HEK293 (cell line): ENCODE results near the gene ADI1.

Experiments used
- CTCF ChIA-PET: fragments of 350-600 bp; formaldehyde crosslinking; extraction: SDS; loops from one replicate; lab custom pipeline; 2021; ENCODE audit warnings: antibody characterized with exemption; lab: Yijun Ruan, JAX
- POLR2A ChIA-PET: fragments of 300-600 bp; formaldehyde crosslinking; extraction: SDS; loops from one replicate; lab custom pipeline; 2020; ENCODE audit warnings: antibody characterized with exemption, inconsistent platforms; lab: Yijun Ruan, JAX
- H3K27ac ChIP-seq: fragments of 200-500 bp; sonication (Bioruptor generic); 2 replicates; pipeline ENCODE4 v1.5.1; 2014; ENCODE audit warnings: low read depth, low read length, control low read depth, inconsistent platforms; ENCODE audit errors: extremely low read depth
- H3K36me3 ChIP-seq, 2 experiments: fragments of 200-500 bp in 1 of 2; sonication (Bioruptor generic) in 1 of 2; 1 replicate in 1 of 2; 2 replicates in 1 of 2; pipeline ENCODE4 v1.5.1; 2014 to 2017; ENCODE audit warnings: inconsistent platforms in 2 of 2, low read length in 2 of 2; ENCODE audit not compliant: control insufficient read depth in 2 of 2, insufficient read depth in 1 of 2
- H3K4me1 ChIP-seq: fragments of 200-500 bp; sonication (Bioruptor generic); 2 replicates; pipeline ENCODE4 v1.5.1; 2014; ENCODE audit warnings: mild to moderate bottlenecking, low read length, inconsistent platforms; ENCODE audit not compliant: control insufficient read depth, insufficient read depth
- H3K4me3 ChIP-seq: 2 replicates; pipeline ENCODE4 v1.5.1; 2011; ENCODE audit warnings: low read depth, mild to moderate bottlenecking, control low read depth, low read length, moderate library complexity
- H3K9me3 ChIP-seq: fragments of 200-500 bp; sonication (Bioruptor generic); 2 replicates; pipeline ENCODE4 v1.5.1; 2014; ENCODE audit warnings: low read depth, low read length, inconsistent platforms; ENCODE audit not compliant: control insufficient read depth, insufficient read depth
- EGR2 ChIP-seq: fragments of 450-650 bp; formaldehyde crosslinking; IDR thresholded peaks from 2 replicates; pipeline ENCODE4 v1.5.1; 2016; ENCODE audit warnings: low read depth, missing biosample characterization, missing genetic modification characterization
- KLF10 ChIP-seq: fragments of 450-650 bp; IDR thresholded peaks from 2 replicates; pipeline ENCODE4 v1.5.1; 2018; ENCODE audit warnings: missing biosample characterization, mild to moderate bottlenecking, missing genetic modification characterization
- KLF16 ChIP-seq: fragments of 450-650 bp; formaldehyde crosslinking; IDR thresholded peaks from 2 replicates; pipeline ENCODE4 v1.5.1; 2017; ENCODE audit warnings: missing biosample characterization, missing genetic modification characterization
- KLF9 ChIP-seq: fragments of 450-650 bp; formaldehyde crosslinking; IDR thresholded peaks from 2 replicates; pipeline ENCODE4 v1.5.1; 2016; ENCODE audit warnings: missing biosample characterization, missing genetic modification characterization, low read depth
- ZNF140 ChIP-seq: fragments of 450-650 bp; formaldehyde crosslinking; IDR thresholded peaks from 2 replicates; pipeline ENCODE4 v1.5.1; 2016; ENCODE audit warnings: missing biosample characterization, missing genetic modification characterization
- ZNF18 ChIP-seq: fragments of 450-650 bp; formaldehyde crosslinking; IDR thresholded peaks from 2 replicates; pipeline ENCODE4 v1.5.1; 2016; ENCODE audit warnings: missing biosample characterization, missing genetic modification characterization
- ZNF248 ChIP-seq: fragments of 450-650 bp; formaldehyde crosslinking; IDR thresholded peaks from 2 replicates; pipeline ENCODE4 v1.5.1; 2017; ENCODE audit warnings: missing biosample characterization, missing genetic modification characterization
- ZNF350 ChIP-seq: fragments of 450-650 bp; formaldehyde crosslinking; IDR thresholded peaks from 2 replicates; pipeline ENCODE4 v1.5.0; 2017; ENCODE audit warnings: missing biosample characterization, mild to moderate bottlenecking, missing genetic modification characterization
- ZNF518A ChIP-seq: fragments of 450-650 bp; formaldehyde crosslinking; conservative IDR thresholded peaks from 2 replicates; pipeline ENCODE4 v1.5.1; 2016; ENCODE audit warnings: low read depth, missing biosample characterization, missing genetic modification characterization
- ZNF664 ChIP-seq: fragments of 450-650 bp; formaldehyde crosslinking; IDR thresholded peaks from 2 replicates; pipeline ENCODE4 v1.5.1; 2016; ENCODE audit warnings: missing biosample characterization, missing genetic modification characterization
- ZNF768 ChIP-seq: fragments of 450-650 bp; formaldehyde crosslinking; IDR thresholded peaks from 2 replicates; pipeline ENCODE4 v1.5.1; 2018; ENCODE audit warnings: missing biosample characterization, mild to moderate bottlenecking, missing genetic modification characterization
- ZNF792 ChIP-seq: fragments of 450-650 bp; formaldehyde crosslinking; IDR thresholded peaks from 2 replicates; pipeline ENCODE4 v1.5.1; 2016; ENCODE audit warnings: missing biosample characterization, missing genetic modification characterization
- TF ChIP-seq, protein P1 (sequence below): fragments of 450-650 bp; formaldehyde crosslinking; optimal IDR thresholded peaks from 2 replicates; pipeline ENCODE3; 2016; ENCODE audit warnings: missing biosample characterization, mild to moderate bottlenecking, missing genetic modification characterization
- TF ChIP-seq, protein P2 (sequence below): fragments of 450-650 bp; formaldehyde crosslinking; IDR thresholded peaks from 2 replicates; pipeline ENCODE4 v1.5.1; 2016; ENCODE audit warnings: missing biosample characterization, missing genetic modification characterization

The ADI1 gene

GRCh38 chr2:3479430-3480320, 39.7 kb downstream of the ADI1 start (continued):
- TF ChIP-seq ZNF18 (tag by site-specific recombination) (no peak), ZNF792 (tag by site-specific recombination) (no peak), ZNF518A (tag by site-specific recombination) (no peak), ZNF664 (tag by site-specific recombination) (no peak), KLF9 (tag by site-specific recombination) (no peak)
- TF ChIP-seq, protein P1, sequence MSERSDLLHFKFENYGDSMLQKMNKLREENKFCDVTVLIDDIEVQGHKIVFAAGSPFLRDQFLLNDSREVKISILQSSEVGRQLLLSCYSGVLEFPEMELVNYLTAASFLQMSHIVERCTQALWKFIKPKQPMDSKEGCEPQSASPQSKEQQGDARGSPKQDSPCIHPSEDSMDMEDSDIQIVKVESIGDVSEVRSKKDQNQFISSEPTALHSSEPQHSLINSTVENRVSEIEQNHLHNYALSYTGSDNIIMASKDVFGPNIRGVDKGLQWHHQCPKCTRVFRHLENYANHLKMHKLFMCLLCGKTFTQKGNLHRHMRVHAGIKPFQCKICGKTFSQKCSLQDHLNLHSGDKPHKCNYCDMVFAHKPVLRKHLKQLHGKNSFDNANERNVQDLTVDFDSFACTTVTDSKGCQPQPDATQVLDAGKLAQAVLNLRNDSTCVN (tag by site-specific recombination) = no peak

DNA sequence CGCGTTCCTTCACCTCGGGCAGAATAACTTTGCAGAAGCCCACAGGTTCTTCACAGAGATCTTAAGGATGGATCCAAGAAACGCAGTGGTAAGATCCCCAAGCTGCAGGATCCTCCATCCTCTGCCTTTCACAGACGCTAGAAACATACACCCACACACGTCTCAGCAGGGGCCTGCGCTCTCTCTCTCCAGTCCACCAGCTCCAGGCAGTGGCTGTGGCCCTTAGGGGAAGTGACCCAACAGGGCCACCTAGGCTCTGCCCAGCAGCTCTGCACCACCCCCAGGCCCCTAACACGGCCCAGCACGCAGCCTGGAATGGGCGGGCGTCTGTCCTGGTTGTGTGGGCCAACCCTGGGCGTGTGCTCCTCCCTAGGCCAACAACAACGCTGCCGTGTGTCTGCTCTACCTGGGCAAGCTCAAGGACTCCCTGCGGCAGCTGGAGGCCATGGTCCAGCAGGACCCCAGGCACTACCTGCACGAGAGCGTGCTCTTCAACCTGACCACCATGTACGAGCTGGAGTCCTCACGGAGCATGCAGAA, 40.4 kb downstream of the ADI1 start:
- H3K4me1 ChIP-seq = no peaks in the 10 kb centered on the region
- TF ChIP-seq ZNF350 (tag by site-specific recombination) = no peak
- no peak for TF ChIP-seq EGR2 (tag by site-specific recombination)
- TF ChIP-seq ZNF140 = no peak
- TF ChIP-seq KLF10 = no peak
- no peak for TF ChIP-seq ZNF518A (tag by site-specific recombination)
- TF ChIP-seq, protein P2, sequence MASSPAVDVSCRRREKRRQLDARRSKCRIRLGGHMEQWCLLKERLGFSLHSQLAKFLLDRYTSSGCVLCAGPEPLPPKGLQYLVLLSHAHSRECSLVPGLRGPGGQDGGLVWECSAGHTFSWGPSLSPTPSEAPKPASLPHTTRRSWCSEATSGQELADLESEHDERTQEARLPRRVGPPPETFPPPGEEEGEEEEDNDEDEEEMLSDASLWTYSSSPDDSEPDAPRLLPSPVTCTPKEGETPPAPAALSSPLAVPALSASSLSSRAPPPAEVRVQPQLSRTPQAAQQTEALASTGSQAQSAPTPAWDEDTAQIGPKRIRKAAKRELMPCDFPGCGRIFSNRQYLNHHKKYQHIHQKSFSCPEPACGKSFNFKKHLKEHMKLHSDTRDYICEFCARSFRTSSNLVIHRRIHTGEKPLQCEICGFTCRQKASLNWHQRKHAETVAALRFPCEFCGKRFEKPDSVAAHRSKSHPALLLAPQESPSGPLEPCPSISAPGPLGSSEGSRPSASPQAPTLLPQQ (tag by site-specific recombination) = no peak
- TF ChIP-seq KLF16 (tag by site-specific recombination) = no peak
- TF ChIP-seq ZNF768 = no peak
- no peak for TF ChIP-seq ZNF248 (tag by site-specific recombination)
- H3K4me3 ChIP-seq = no peak overlapping the region
- POLR2A ChIA-PET = no interaction called here
- H3K27ac ChIP-seq = no peak overlapping the region
- peaks cover 0 to 30% of the 10 kb centered on the region in 2 experiments for H3K36me3 ChIP-seq
- CTCF ChIA-PET = no interaction called here
- no peaks in the 10 kb centered on the region for H3K9me3 ChIP-seq
